NT2/D1 (cell line): Measurements from ENCODE around the gene SORL1.

Experiments
- DNase-seq: peaks from one replicate; pipeline ENCODE4 v3.0.0-alpha.2; 2011; ENCODE audit warnings: low read depth, low spot score
- H3K27me3 ChIP-seq: 2 replicates; pipeline ENCODE4 v1.6.0; 2011; ENCODE audit warnings: mild to moderate bottlenecking; ENCODE audit not compliant: insufficient read length, insufficient read depth
- H3K36me3 ChIP-seq: 2 replicates; pipeline ENCODE4 v1.6.1; 2011; ENCODE audit warnings: mild to moderate bottlenecking, low read length, mixed read lengths; ENCODE audit not compliant: insufficient read depth, insufficient read length
- H3K4me1 ChIP-seq: 2 replicates; pipeline ENCODE4 v1.5.1; 2011; ENCODE audit not compliant: insufficient read depth, insufficient read length
- H3K4me3 ChIP-seq: 2 replicates; pipeline ENCODE4 v1.5.1; 2011; ENCODE audit warnings: low read depth; ENCODE audit not compliant: insufficient read length
- H3K9ac ChIP-seq: 2 replicates; pipeline ENCODE4 v1.6.0; 2011; ENCODE audit warnings: low read depth; ENCODE audit not compliant: insufficient read length
- H3K9me3 ChIP-seq: 2 replicates; pipeline ENCODE4 v1.5.1; 2011; ENCODE audit warnings: mild to moderate bottlenecking, low read length; ENCODE audit not compliant: insufficient read depth
- SUZ12 ChIP-seq: IDR thresholded peaks from 2 replicates; pipeline ENCODE4 v1.6.1; 2011; ENCODE audit not compliant: insufficient read length, insufficient read depth; ENCODE audit errors: extremely low read depth
- YY1 ChIP-seq: IDR thresholded peaks from 2 replicates; pipeline ENCODE4 v1.6.1; 2011; ENCODE audit not compliant: insufficient read length, insufficient read depth
- ZNF274 ChIP-seq: IDR thresholded peaks from 2 replicates; pipeline ENCODE4 v1.6.1; 2011; ENCODE audit warnings: mild to moderate bottlenecking, low read depth, low read length

The SORL1 gene

GRCh38 chr11:121412711-121413415 is 39.3 kb upstream of the SORL1 start:
- H3K9me3 ChIP-seq: no peaks in the 10 kb centered on the region
- no peaks in the 10 kb centered on the region for H3K36me3 ChIP-seq
- TF ChIP-seq ZNF274: no peak
- no peak for TF ChIP-seq YY1
- TF ChIP-seq SUZ12: no peak
- no peaks in the 10 kb centered on the region for H3K4me1 ChIP-seq
- no peak for DNase-seq
- H3K27me3 ChIP-seq: no peaks in the 10 kb centered on the region
- no peak overlapping the region for H3K4me3 ChIP-seq
- no peak overlapping the region for H3K9ac ChIP-seq

- no peaks in the 10 kb centered on the region for H3K36me3 ChIP-seq
- no peaks in the 10 kb centered on the region for H3K9me3 ChIP-seq
- H3K4me3 ChIP-seq: no peak overlapping the region
- H3K4me1 ChIP-seq: no peaks in the 10 kb centered on the region
- no peak overlapping the region for H3K9ac ChIP-seq
- TF ChIP-seq ZNF274 (no peak), SUZ12 (no peak), YY1 (no peak)
- DNase-seq: no peak
- H3K27me3 ChIP-seq: no peaks in the 10 kb centered on the region
These were observed 37.8 kb upstream of the SORL1 start for GRCh38 chr11:121414141-121414913.

- Histone ChIP-seq H3K9ac (no peak overlapping the region), H3K27me3 (no peaks in the 10 kb centered on the region), H3K36me3 (no peaks in the 10 kb centered on the region), H3K9me3 (no peaks in the 10 kb centered on the region), H3K4me3 (no peak overlapping the region), H3K4me1 (no peaks in the 10 kb centered on the region)
- no peak for TF ChIP-seq YY1
- TF ChIP-seq SUZ12: no peak
- no peak for TF ChIP-seq ZNF274
- DNase-seq: no peak
These were observed 36.3 kb upstream of the SORL1 start for GRCh38 chr11:121415856-121416255.

- TF ChIP-seq YY1: no peak
- no peak for TF ChIP-seq ZNF274
- no peak for TF ChIP-seq SUZ12
- Histone ChIP-seq H3K4me1 (no peaks in the 10 kb centered on the region), H3K27me3 (no peaks in the 10 kb centered on the region), H3K4me3 (no peak overlapping the region), H3K9ac (no peak overlapping the region), H3K9me3 (no peaks in the 10 kb centered on the region), H3K36me3 (no peaks in the 10 kb centered on the region)
- DNase-seq: no peak
These were observed 35.0 kb upstream of the SORL1 start for GRCh38 chr11:121417055-121417551.

DNA sequence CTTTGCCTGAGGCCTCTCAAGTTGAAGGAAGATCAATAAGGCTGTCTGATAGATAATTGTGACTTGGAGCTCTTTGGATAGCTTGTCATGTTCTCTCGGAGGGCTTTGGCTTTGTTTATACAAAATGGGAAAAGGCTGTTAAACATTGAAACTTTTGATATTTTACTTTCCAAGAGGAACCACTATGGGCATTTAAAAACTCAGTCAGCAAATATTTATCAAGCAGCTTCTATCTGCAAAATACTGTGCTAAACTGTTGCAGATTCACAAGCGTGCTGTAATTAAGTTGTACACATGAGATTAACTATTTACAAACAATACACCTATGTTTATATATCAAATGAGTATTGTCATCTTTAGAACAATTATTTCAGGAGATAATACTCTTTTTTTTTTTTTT is 34.5 kb upstream of the SORL1 start:
- no peak overlapping the region for H3K9ac ChIP-seq
- no peaks in the 10 kb centered on the region for H3K4me1 ChIP-seq
- H3K36me3 ChIP-seq: no peaks in the 10 kb centered on the region
- TF ChIP-seq YY1: no peak
- no peak for TF ChIP-seq SUZ12
- TF ChIP-seq ZNF274: no peak
- no peaks in the 10 kb centered on the region for H3K9me3 ChIP-seq
- H3K27me3 ChIP-seq: no peaks in the 10 kb centered on the region
- H3K4me3 ChIP-seq: no peak overlapping the region
- no peak for DNase-seq

DNA sequence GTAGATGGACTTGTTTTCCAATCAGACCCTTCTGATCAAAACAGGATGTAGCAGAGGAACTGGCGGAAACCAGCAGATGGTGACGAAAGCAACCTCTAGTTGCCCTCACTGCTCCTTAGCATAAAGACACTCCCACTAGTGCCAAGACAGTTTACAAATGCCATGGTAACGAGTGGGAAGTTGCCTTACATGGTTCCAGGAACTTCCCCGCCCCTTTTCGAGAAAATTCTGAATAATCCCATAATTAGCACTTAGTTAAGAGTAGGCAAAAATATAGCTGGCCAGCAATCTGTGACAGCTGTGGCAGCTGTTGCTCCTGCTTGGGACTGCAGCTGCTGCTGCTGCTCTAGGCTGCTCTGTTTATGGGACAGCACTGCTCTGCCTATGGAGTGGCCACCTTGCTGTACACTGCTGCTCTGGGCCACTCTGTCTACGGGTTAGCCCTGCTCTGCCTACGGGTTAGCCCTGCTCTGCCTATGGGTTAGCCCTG is 33.4 kb upstream of the SORL1 start:
- Histone ChIP-seq H3K4me1 (no peaks in the 10 kb centered on the region), H3K27me3 (no peaks in the 10 kb centered on the region), H3K4me3 (no peak overlapping the region), H3K9ac (no peak overlapping the region), H3K9me3 (no peaks in the 10 kb centered on the region), H3K36me3 (no peaks in the 10 kb centered on the region)
- DNase-seq: no peak
- no peak for TF ChIP-seq SUZ12
- TF ChIP-seq YY1: no peak
- TF ChIP-seq ZNF274: no peak

GRCh38 chr11:121419836-121420235 is 32.3 kb upstream of the SORL1 start:
- Histone ChIP-seq H3K9me3 (no peaks in the 10 kb centered on the region), H3K4me1 (no peaks in the 10 kb centered on the region), H3K27me3 (no peaks in the 10 kb centered on the region), H3K9ac (no peak overlapping the region), H3K4me3 (no peak overlapping the region), H3K36me3 (no peaks in the 10 kb centered on the region)
- DNase-seq: no peak
- TF ChIP-seq YY1 (no peak), ZNF274 (no peak), SUZ12 (no peak)
